ENCODE data around the gene BCCIP. TPM values are rescaled to one million over a fixed set of nuclear protein-coding genes. Genes with fewer than 3 reads are reported as not detected.

Gene BCCIP
- total RNA-seq, 1 experiment from 2014 or later = 30.1 TPM

DNA sequence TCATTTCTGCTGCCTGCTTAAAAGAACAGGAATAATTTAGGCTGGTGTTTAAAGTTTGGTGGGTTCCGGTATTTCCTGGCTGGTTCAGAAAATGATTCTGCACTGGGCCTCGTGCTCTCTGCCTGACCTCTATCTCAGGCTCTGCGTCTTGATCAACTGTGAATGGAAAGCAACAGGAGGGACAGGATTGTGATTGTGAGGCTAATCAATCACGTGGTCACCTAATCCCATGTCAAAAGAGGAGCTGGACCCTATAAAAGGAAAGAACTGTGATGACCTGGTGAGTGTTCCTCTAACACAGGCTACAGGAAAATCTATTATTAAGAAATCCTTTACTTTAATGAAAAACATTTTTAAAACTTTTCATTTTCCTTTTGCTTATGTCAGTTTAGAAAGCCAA is 57.8 kb downstream of the BCCIP start, which contains the start of gene DHX32:
TSS of gene DHX32 (minus strand) at position 101 of the 400 bp plus-strand sequence. CDS start 468 bp downstream, outside the sequence.
- no peaks in the 10 kb centered on the region for H3K27me3 ChIP-seq (ENCODE audit: low read length)
- H3K9me2 ChIP-seq (replicated peaks; ENCODE audit: insufficient read depth, low read length) = no peaks in the 10 kb centered on the region
- H3K9ac ChIP-seq (ENCODE audit: low read length) = no peak within 1 kb of the TSS
- no peaks in the 10 kb centered on the region for H3K79me2 ChIP-seq (ENCODE audit: low read length)
- no peaks in the 10 kb centered on the region for H3K36me3 ChIP-seq (ENCODE audit: insufficient read depth, low read length)
- H3K4me3 ChIP-seq (ENCODE audit: low read length) = no peak within 1 kb of the TSS
- no peak within 1 kb of the TSS for H3K27ac ChIP-seq (ENCODE audit: low read length)
- no peaks in the 10 kb centered on the region for H3K4me1 ChIP-seq (ENCODE audit: low read length)
- DNase-seq = no peak
- H3K9me3 ChIP-seq (ENCODE audit: low read length) = no peaks in the 10 kb centered on the region
- no peaks in the 10 kb centered on the region for H4K20me1 ChIP-seq (ENCODE audit: insufficient read depth, low read depth, low read length)
- H3K4me2 ChIP-seq (ENCODE audit: low read depth, low read length, poor library complexity, severe bottlenecking) = no peak within 1 kb of the TSS
- no peak within 1 kb of the TSS for H2AFZ ChIP-seq (ENCODE audit: low read length)

DNA sequence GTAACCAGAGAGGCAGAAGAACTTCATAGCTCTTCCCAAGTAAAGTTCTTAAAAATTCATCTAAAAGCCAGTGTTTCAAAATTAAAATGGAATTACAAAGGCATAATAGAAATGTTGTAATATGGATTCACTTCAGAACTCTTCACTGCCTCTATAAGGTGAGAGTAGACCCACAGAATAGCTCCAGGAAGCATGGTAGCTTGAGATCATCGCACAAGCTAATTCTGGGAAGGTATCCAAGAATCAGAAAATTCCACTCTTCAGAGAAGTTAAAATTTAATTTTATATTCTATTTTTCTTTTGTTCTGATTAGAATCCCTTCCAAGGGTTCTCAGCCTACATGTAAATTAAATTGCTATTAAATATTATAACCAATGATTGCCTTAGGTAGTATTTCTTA is 59.2 kb downstream of the BCCIP start:
- no peaks in the 10 kb centered on the region for H3K9me2 ChIP-seq (replicated peaks; ENCODE audit: insufficient read depth, low read length)
- DNase-seq = no peak
- H3K27me3 ChIP-seq (ENCODE audit: low read length) = no peaks in the 10 kb centered on the region
- H3K36me3 ChIP-seq (ENCODE audit: insufficient read depth, low read length) = no peaks in the 10 kb centered on the region
- no peaks in the 10 kb centered on the region for H3K79me2 ChIP-seq (ENCODE audit: low read length)
- H3K9ac ChIP-seq (ENCODE audit: low read length) = no peak overlapping the region
- no peaks in the 10 kb centered on the region for H3K4me1 ChIP-seq (ENCODE audit: low read length)
- no peak overlapping the region for H3K27ac ChIP-seq (ENCODE audit: low read length)
- no peak overlapping the region for H3K4me3 ChIP-seq (ENCODE audit: low read length)
- H3K9me3 ChIP-seq (ENCODE audit: low read length) = no peaks in the 10 kb centered on the region
- H3K4me2 ChIP-seq (ENCODE audit: low read depth, low read length, poor library complexity, severe bottlenecking) = no peak overlapping the region
- no peaks in the 10 kb centered on the region for H4K20me1 ChIP-seq (ENCODE audit: insufficient read depth, low read depth, low read length)
- H2AFZ ChIP-seq (ENCODE audit: low read length) = no peak overlapping the region

DNA sequence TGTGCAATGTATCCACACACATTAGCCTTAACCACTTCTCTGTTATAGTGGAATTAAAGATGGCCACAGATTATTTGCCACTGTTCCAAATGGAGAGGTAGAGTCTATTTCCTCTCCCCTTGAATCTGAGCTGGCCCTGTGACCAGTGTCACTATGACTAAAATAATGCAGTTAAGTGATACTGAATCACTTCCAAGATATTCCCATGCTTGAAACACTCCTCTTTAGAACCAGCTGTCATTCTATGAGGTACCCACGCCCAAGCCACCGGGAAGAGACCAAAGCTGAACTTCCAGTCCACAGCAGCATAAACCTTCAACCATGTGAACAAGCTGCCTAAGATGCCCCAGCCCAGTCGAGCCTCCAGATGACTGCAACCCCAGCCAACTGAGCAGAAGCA is 59.9 kb downstream of the BCCIP start:
- no peak overlapping the region for H3K4me3 ChIP-seq (ENCODE audit: low read length)
- no peaks in the 10 kb centered on the region for H4K20me1 ChIP-seq (ENCODE audit: insufficient read depth, low read depth, low read length)
- no peak overlapping the region for H2AFZ ChIP-seq (ENCODE audit: low read length)
- no peak overlapping the region for H3K27ac ChIP-seq (ENCODE audit: low read length)
- H3K4me2 ChIP-seq (ENCODE audit: low read depth, low read length, poor library complexity, severe bottlenecking) = no peak overlapping the region
- no peak for DNase-seq
- no peaks in the 10 kb centered on the region for H3K4me1 ChIP-seq (ENCODE audit: low read length)
- no peaks in the 10 kb centered on the region for H3K9me3 ChIP-seq (ENCODE audit: low read length)
- H3K9ac ChIP-seq (ENCODE audit: low read length) = no peak overlapping the region
- H3K36me3 ChIP-seq (ENCODE audit: insufficient read depth, low read length) = no peaks in the 10 kb centered on the region
- H3K79me2 ChIP-seq (ENCODE audit: low read length) = no peaks in the 10 kb centered on the region
- H3K9me2 ChIP-seq (replicated peaks; ENCODE audit: insufficient read depth, low read length) = no peaks in the 10 kb centered on the region
- no peaks in the 10 kb centered on the region for H3K27me3 ChIP-seq (ENCODE audit: low read length)

Small RNA genes within 50 kb of the gene (small RNA-seq; reads per million reads assigned to genes)
- not detected for gene MIR4484
- gene RF00017 = not detected

Other genes with a start within 250 kb of the BCCIP start
- not detected in 2 replicates for gene TEX36, start 140.4 kb upstream of the BCCIP start, total RNA-seq (2014; rRNA removed; shearing (Covaris generic); ENCODE audit: low replicate concordance)
- gene EDRF1, start 103.8 kb upstream of the BCCIP start, total RNA-seq (2014; rRNA removed; shearing (Covaris generic); ENCODE audit: low replicate concordance) = 26.5 and 63.3 TPM in 2 replicates
- not detected in 2 replicates for gene MMP21, start 47.7 kb upstream of the BCCIP start, total RNA-seq (2014; rRNA removed; shearing (Covaris generic); ENCODE audit: low replicate concordance)
- gene UROS, start 288 bp upstream of the BCCIP start, total RNA-seq (2014; rRNA removed; shearing (Covaris generic); ENCODE audit: low replicate concordance) = 61.1 and 79.7 TPM in 2 replicates
- not detected in 2 replicates for gene DHX32, start 57.7 kb downstream of the BCCIP start, total RNA-seq (2014; rRNA removed; shearing (Covaris generic); ENCODE audit: low replicate concordance)
- not detected in 2 replicates for gene FANK1, start 73.0 kb downstream of the BCCIP start, total RNA-seq (2014; rRNA removed; shearing (Covaris generic); ENCODE audit: low replicate concordance)